Measurements from ENCODE around the gene HDDC2.

Gene HDDC2

DNA sequence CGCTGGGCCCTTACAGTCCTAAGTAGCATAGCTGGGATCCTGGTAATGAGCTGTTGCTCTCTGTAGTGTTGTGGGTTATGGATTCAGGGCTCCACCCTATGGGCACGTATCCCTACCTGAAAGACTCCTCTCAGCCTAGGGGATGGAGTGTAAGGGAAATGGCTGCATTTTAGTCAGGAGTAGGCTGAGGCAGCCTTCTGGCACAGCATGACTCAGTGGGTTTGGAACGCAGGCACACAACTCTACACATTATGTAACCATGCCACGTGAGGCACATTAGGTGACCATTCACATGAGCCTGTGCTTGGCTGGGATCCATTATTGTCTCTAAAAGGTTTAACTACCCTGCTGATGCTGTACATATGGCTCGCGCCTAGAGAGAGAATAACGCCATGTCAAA, 27.8 kb downstream of the HDDC2 start:
- WGBS (ENCODE audit: insufficient coverage): 96% methylated on average over 6 of the region's 7 CpGs
- ChIA-PET POLR2A (no interaction called here), CTCF (no interaction called here)

GRCh38 chr6:125273251-125273650, 28.5 kb downstream of the HDDC2 start:
- Histone ChIP-seq H3K36me3 (ENCODE audit: control insufficient read depth in 4 of 4, insufficient read depth in 4 of 4, low read length in 3 of 4) (peaks cover 10 to 40% (median 26%) of the 10 kb centered on the region in 4 experiments), H3K27me3 (replicated peaks in 2 of 5; ENCODE audit: control insufficient read depth in 4 of 5, insufficient read depth in 5 of 5, low read length in 4 of 5) (no peaks in the 10 kb centered on the region), H3K4me1 (ENCODE audit: control extremely low read depth in 1 of 4, control insufficient read depth in 4 of 4, insufficient read depth in 4 of 4, low read length in 3 of 4) (peaks cover 0 to 6% (median 0%) of the 10 kb centered on the region in 4 experiments), H3K4me3 (ENCODE audit: control insufficient read depth in 1 of 7, extremely low read depth in 1 of 7, insufficient read depth in 4 of 7, low read depth in 2 of 7, low read length in 6 of 7) (no peak overlapping the region), H3K9me3 (ENCODE audit: control extremely low read depth in 1 of 5, control insufficient read depth in 4 of 5, insufficient read depth in 2 of 5, low read depth in 1 of 5, low read length in 4 of 5) (peaks cover 0 to 2% (median 0%) of the 10 kb centered on the region in 5 experiments), H3K27ac (ENCODE audit: insufficient read depth in 1 of 2, low read depth in 1 of 2, low read length in 2 of 2, poor library complexity in 1 of 2, severe bottlenecking in 2 of 2) (no peak overlapping the region)
- no peak for DNase-seq
- ChIA-PET POLR2A (no interaction called here), CTCF (no interaction called here)
- WGBS (ENCODE audit: insufficient coverage): 96% methylated on average over 8 of the region's 8 CpGs

More for the DNA sequence above, 27.8 kb downstream of the HDDC2 start:
- H3K27ac ChIP-seq (ENCODE audit: insufficient read depth in 1 of 2, low read depth in 1 of 2, low read length in 2 of 2, poor library complexity in 1 of 2, severe bottlenecking in 2 of 2): no peak overlapping the region
- H3K36me3 ChIP-seq (ENCODE audit: control insufficient read depth in 4 of 4, insufficient read depth in 4 of 4, low read length in 3 of 4): peaks cover 10 to 42% (median 26%) of the 10 kb centered on the region in 4 experiments
- no peak for DNase-seq
- H3K9me3 ChIP-seq (ENCODE audit: control extremely low read depth in 1 of 5, control insufficient read depth in 4 of 5, insufficient read depth in 2 of 5, low read depth in 1 of 5, low read length in 4 of 5): peaks cover 0 to 2% (median 0%) of the 10 kb centered on the region in 5 experiments
- H3K4me1 ChIP-seq (ENCODE audit: control extremely low read depth in 1 of 4, control insufficient read depth in 4 of 4, insufficient read depth in 4 of 4, low read length in 3 of 4): peaks cover 0 to 6% (median 0%) of the 10 kb centered on the region in 4 experiments
- H3K27me3 ChIP-seq (replicated peaks in 2 of 5; ENCODE audit: control insufficient read depth in 4 of 5, insufficient read depth in 5 of 5, low read length in 4 of 5): no peaks in the 10 kb centered on the region
- H3K4me3 ChIP-seq (ENCODE audit: control insufficient read depth in 1 of 7, extremely low read depth in 1 of 7, insufficient read depth in 4 of 7, low read depth in 2 of 7, low read length in 6 of 7): no peak overlapping the region

DNA sequence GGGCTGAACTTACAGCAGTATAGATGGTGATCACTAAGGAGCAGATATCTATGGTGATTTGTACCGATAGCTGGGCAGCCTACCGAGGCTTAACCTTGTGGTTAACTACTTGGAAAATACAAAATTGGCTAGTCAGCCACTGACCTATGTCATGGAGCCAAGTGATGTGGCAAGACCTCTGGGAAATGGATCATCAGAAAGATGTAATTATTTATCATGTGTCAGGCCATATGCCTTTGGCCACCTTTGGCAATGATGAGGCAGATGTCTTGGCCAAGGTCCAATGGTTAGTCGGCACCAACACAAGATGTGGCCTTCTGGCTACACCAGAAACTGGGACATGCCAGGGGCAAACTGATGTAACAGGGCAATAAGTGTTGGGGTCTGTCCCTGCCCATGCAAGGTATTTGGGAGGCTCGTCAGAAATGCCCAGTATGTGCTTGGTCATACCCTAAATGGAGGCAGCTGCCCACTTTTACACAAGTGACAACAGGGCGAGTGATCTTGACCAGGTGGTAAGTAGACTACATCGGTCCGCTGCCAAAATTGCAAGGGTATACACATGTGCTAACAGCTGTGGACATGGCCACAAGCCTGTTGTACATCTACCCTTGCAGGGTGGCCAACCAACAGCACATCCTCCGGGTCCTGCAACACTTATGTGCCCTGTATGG, 30.1 kb downstream of the HDDC2 start:
- ChIA-PET CTCF (no interaction called here), POLR2A (no interaction called here)
- Histone ChIP-seq H3K27me3 (replicated peaks in 2 of 5; ENCODE audit: control insufficient read depth in 4 of 5, insufficient read depth in 5 of 5, low read length in 4 of 5) (no peaks in the 10 kb centered on the region), H3K4me3 (ENCODE audit: control insufficient read depth in 1 of 7, extremely low read depth in 1 of 7, insufficient read depth in 4 of 7, low read depth in 2 of 7, low read length in 6 of 7) (no peak overlapping the region), H3K4me1 (ENCODE audit: control extremely low read depth in 1 of 4, control insufficient read depth in 4 of 4, insufficient read depth in 4 of 4, low read length in 3 of 4) (peaks cover 0 to 6% (median 0%) of the 10 kb centered on the region in 4 experiments), H3K36me3 (ENCODE audit: control insufficient read depth in 4 of 4, insufficient read depth in 4 of 4, low read length in 3 of 4) (peaks cover 10 to 33% (median 24%) of the 10 kb centered on the region in 4 experiments), H3K9me3 (ENCODE audit: control extremely low read depth in 1 of 5, control insufficient read depth in 4 of 5, insufficient read depth in 2 of 5, low read depth in 1 of 5, low read length in 4 of 5) (peaks cover 0 to 2% (median 0%) of the 10 kb centered on the region in 5 experiments), H3K27ac (ENCODE audit: insufficient read depth in 1 of 2, low read depth in 1 of 2, low read length in 2 of 2, poor library complexity in 1 of 2, severe bottlenecking in 2 of 2) (no peak overlapping the region)
- WGBS (ENCODE audit: insufficient coverage): 95% methylated on average over 8 of the region's 8 CpGs
- no peak for DNase-seq

DNA sequence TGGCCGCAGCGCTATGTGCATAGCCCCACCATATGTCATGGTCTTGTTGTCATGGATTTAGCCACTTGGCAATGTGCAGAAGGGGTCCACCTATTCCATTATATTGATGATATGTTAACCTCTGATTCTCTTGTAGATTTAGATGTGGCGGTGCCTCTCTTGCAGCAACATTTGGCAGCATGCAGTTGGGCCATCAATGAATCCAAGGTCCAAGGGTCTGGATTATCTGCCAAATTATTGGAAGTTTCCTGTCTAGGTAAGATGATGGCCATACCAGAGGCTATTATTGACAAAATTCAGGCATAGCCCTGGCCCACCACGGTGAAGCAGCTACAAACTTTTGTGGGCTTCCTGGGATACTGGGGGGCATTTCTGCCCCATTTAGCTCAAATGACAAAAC, 31.4 kb downstream of the HDDC2 start:
- ChIA-PET CTCF (no interaction called here), POLR2A (no interaction called here)
- H3K9me3 ChIP-seq (ENCODE audit: control extremely low read depth in 1 of 5, control insufficient read depth in 4 of 5, insufficient read depth in 2 of 5, low read depth in 1 of 5, low read length in 4 of 5): peaks cover 0 to 2% (median 0%) of the 10 kb centered on the region in 5 experiments
- H3K27ac ChIP-seq (ENCODE audit: insufficient read depth in 1 of 2, low read depth in 1 of 2, low read length in 2 of 2, poor library complexity in 1 of 2, severe bottlenecking in 2 of 2): no peak overlapping the region
- H3K27me3 ChIP-seq (replicated peaks in 2 of 5; ENCODE audit: control insufficient read depth in 4 of 5, insufficient read depth in 5 of 5, low read length in 4 of 5): no peaks in the 10 kb centered on the region
- DNase-seq: no peak
- 96% methylated on average over 4 of the region's 4 CpGs for WGBS (ENCODE audit: insufficient coverage)
- H3K4me3 ChIP-seq (ENCODE audit: control insufficient read depth in 1 of 7, extremely low read depth in 1 of 7, insufficient read depth in 4 of 7, low read depth in 2 of 7, low read length in 6 of 7): no peak overlapping the region
- H3K4me1 ChIP-seq (ENCODE audit: control extremely low read depth in 1 of 4, control insufficient read depth in 4 of 4, insufficient read depth in 4 of 4, low read length in 3 of 4): no peaks in the 10 kb centered on the region
- peaks cover 10 to 30% (median 18%) of the 10 kb centered on the region in 4 experiments for H3K36me3 ChIP-seq (ENCODE audit: control insufficient read depth in 4 of 4, insufficient read depth in 4 of 4, low read length in 3 of 4)

- H3K36me3 ChIP-seq (ENCODE audit: control insufficient read depth in 4 of 4, insufficient read depth in 4 of 4, low read length in 3 of 4): peaks cover 10 to 25% (median 15%) of the 10 kb centered on the region in 4 experiments
- H3K27ac ChIP-seq (ENCODE audit: insufficient read depth in 1 of 2, low read depth in 1 of 2, low read length in 2 of 2, poor library complexity in 1 of 2, severe bottlenecking in 2 of 2): no peak overlapping the region
- 100% methylated on average over 5 of the region's 7 CpGs for WGBS (ENCODE audit: insufficient coverage)
- H3K4me3 ChIP-seq (ENCODE audit: control insufficient read depth in 1 of 7, extremely low read depth in 1 of 7, insufficient read depth in 4 of 7, low read depth in 2 of 7, low read length in 6 of 7): no peak overlapping the region
- ChIA-PET CTCF (no interaction called here), POLR2A (no interaction called here)
- no peaks in the 10 kb centered on the region for H3K4me1 ChIP-seq (ENCODE audit: control extremely low read depth in 1 of 4, control insufficient read depth in 4 of 4, insufficient read depth in 4 of 4, low read length in 3 of 4)
- peaks cover 0 to 2% (median 0%) of the 10 kb centered on the region in 5 experiments for H3K9me3 ChIP-seq (ENCODE audit: control extremely low read depth in 1 of 5, control insufficient read depth in 4 of 5, insufficient read depth in 2 of 5, low read depth in 1 of 5, low read length in 4 of 5)
- no peaks in the 10 kb centered on the region for H3K27me3 ChIP-seq (replicated peaks in 2 of 5; ENCODE audit: control insufficient read depth in 4 of 5, insufficient read depth in 5 of 5, low read length in 4 of 5)
- no peak for DNase-seq
These were observed 32.3 kb downstream of the HDDC2 start for GRCh38 chr6:125269328-125269985.

- POLR2A ChIA-PET: no interaction called here
These were observed 33.0 kb downstream of the HDDC2 start for GRCh38 chr6:125268765-125269164.

GRCh38 chr6:125267806-125268523, 33.8 kb downstream of the HDDC2 start:
- WGBS (ENCODE audit: insufficient coverage): 100% methylated on average over 11 of the region's 12 CpGs
- no peaks in the 10 kb centered on the region for H3K27me3 ChIP-seq (replicated peaks in 2 of 5; ENCODE audit: control insufficient read depth in 4 of 5, insufficient read depth in 5 of 5, low read length in 4 of 5)
- peaks cover 2 to 12% (median 7%) of the 10 kb centered on the region in 4 experiments for H3K36me3 ChIP-seq (ENCODE audit: control insufficient read depth in 4 of 4, insufficient read depth in 4 of 4, low read length in 3 of 4)
- DNase-seq: no peak
- H3K4me1 ChIP-seq (ENCODE audit: control extremely low read depth in 1 of 4, control insufficient read depth in 4 of 4, insufficient read depth in 4 of 4, low read length in 3 of 4): no peaks in the 10 kb centered on the region
- CTCF ChIA-PET: no interaction called here
- H3K9me3 ChIP-seq (ENCODE audit: control extremely low read depth in 1 of 5, control insufficient read depth in 4 of 5, insufficient read depth in 2 of 5, low read depth in 1 of 5, low read length in 4 of 5): no peaks in the 10 kb centered on the region
- H3K27ac ChIP-seq (ENCODE audit: insufficient read depth in 1 of 2, low read depth in 1 of 2, low read length in 2 of 2, poor library complexity in 1 of 2, severe bottlenecking in 2 of 2): no peak overlapping the region
- no peak overlapping the region for H3K4me3 ChIP-seq (ENCODE audit: control insufficient read depth in 1 of 7, extremely low read depth in 1 of 7, insufficient read depth in 4 of 7, low read depth in 2 of 7, low read length in 6 of 7)
- POLR2A ChIA-PET: no interaction called here

More at GRCh38 chr6:125268765-125269164, 33.0 kb downstream of the HDDC2 start:
- Histone ChIP-seq H3K4me1 (ENCODE audit: control extremely low read depth in 1 of 4, control insufficient read depth in 4 of 4, insufficient read depth in 4 of 4, low read length in 3 of 4) (no peaks in the 10 kb centered on the region), H3K27me3 (replicated peaks in 2 of 5; ENCODE audit: control insufficient read depth in 4 of 5, insufficient read depth in 5 of 5, low read length in 4 of 5) (no peaks in the 10 kb centered on the region), H3K36me3 (ENCODE audit: control insufficient read depth in 4 of 4, insufficient read depth in 4 of 4, low read length in 3 of 4) (peaks cover 7 to 19% (median 10%) of the 10 kb centered on the region in 4 experiments), H3K4me3 (ENCODE audit: control insufficient read depth in 1 of 7, extremely low read depth in 1 of 7, insufficient read depth in 4 of 7, low read depth in 2 of 7, low read length in 6 of 7) (no peak overlapping the region), H3K9me3 (ENCODE audit: control extremely low read depth in 1 of 5, control insufficient read depth in 4 of 5, insufficient read depth in 2 of 5, low read depth in 1 of 5, low read length in 4 of 5) (no peaks in the 10 kb centered on the region), H3K27ac (ENCODE audit: insufficient read depth in 1 of 2, low read depth in 1 of 2, low read length in 2 of 2, poor library complexity in 1 of 2, severe bottlenecking in 2 of 2) (no peak overlapping the region)
- no peak for DNase-seq
- CTCF ChIA-PET: no interaction called here
- 96% methylated on average over 4 of the region's 4 CpGs for WGBS (ENCODE audit: insufficient coverage)
